Retina (tissue), 1 donor: ENCODE data around the gene KRTAP4-5.
"Not testable (repeated sequence)": the region's sequence is repeated elsewhere in the genome, so short reads cannot be mapped to it uniquely, and the experiment has no call there.

Source experiments
- DNase-seq: peaks from one replicate; pipeline ENCODE4 v3.0.0-alpha.2; 2016

The KRTAP4-5 gene

GRCh38 chr17:41105347-41105746, 44.3 kb downstream of the KRTAP4-5 start, which contains the start of gene KRTAP4-9:
Gene KRTAP4-9 (plus strand): TSS chr17:41105389. CDS start chr17:41105389, 0 bp downstream.
- DNase-seq, result not testable (repeated sequence)

GRCh38 chr17:41104386-41105038, 45.1 kb downstream of the KRTAP4-5 start:
- not testable (repeated sequence) for DNase-seq

- no peak for DNase-seq
Observed at GRCh38 chr17:41103896-41104295, 45.7 kb downstream of the KRTAP4-5 start.

- DNase-seq, result peak; percentile 12
Observed at GRCh38 chr17:41101586-41102259, 47.9 kb downstream of the KRTAP4-5 start, which contains the start of gene KRTAP4-16. Gene KRTAP4-16 (minus strand): TSS chr17:41102209. CDS start chr17:41102209, 0 bp downstream.

GRCh38 chr17:41099682-41100480, 49.7 kb downstream of the KRTAP4-5 start:
- DNase-seq, result not testable (repeated sequence)
